ENCODE data around the gene KCTD17. TPM values are rescaled to one million over a fixed set of nuclear protein-coding genes. Genes with fewer than 3 reads are reported as not detected.

KCTD17 gene
- total RNA-seq, 1 donor, result 25.0 TPM

- no peak overlapping the region for H3K27ac ChIP-seq (ENCODE audit: low read depth, low read length)
- no peak overlapping the region for H3K4me3 ChIP-seq (ENCODE audit: insufficient read depth, low read length)
- H4K20me1 ChIP-seq (ENCODE audit: insufficient read depth, low read length), result no peaks in the 10 kb centered on the region
- H3K79me2 ChIP-seq (ENCODE audit: insufficient read depth, low read length), result no peaks in the 10 kb centered on the region
- H2AFZ ChIP-seq (ENCODE audit: low read length), result no peak overlapping the region
- TF ChIP-seq, protein P1, sequence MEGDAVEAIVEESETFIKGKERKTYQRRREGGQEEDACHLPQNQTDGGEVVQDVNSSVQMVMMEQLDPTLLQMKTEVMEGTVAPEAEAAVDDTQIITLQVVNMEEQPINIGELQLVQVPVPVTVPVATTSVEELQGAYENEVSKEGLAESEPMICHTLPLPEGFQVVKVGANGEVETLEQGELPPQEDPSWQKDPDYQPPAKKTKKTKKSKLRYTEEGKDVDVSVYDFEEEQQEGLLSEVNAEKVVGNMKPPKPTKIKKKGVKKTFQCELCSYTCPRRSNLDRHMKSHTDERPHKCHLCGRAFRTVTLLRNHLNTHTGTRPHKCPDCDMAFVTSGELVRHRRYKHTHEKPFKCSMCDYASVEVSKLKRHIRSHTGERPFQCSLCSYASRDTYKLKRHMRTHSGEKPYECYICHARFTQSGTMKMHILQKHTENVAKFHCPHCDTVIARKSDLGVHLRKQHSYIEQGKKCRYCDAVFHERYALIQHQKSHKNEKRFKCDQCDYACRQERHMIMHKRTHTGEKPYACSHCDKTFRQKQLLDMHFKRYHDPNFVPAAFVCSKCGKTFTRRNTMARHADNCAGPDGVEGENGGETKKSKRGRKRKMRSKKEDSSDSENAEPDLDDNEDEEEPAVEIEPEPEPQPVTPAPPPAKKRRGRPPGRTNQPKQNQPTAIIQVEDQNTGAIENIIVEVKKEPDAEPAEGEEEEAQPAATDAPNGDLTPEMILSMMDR (IDR thresholded peaks at IDR 0.05; ENCODE audit: extremely low read depth, low read depth, low read length), result no peak
- no peaks in the 10 kb centered on the region for H3K36me3 ChIP-seq (ENCODE audit: insufficient read depth, low read length)
- no peak overlapping the region for H3K4me2 ChIP-seq (ENCODE audit: insufficient read depth, low read length)
- peaks cover 23% of the 10 kb centered on the region for H3K27me3 ChIP-seq (ENCODE audit: insufficient read depth, low read length)
- no peak for DNase-seq (ENCODE audit: insufficient read length, low spot score, missing footprints)
- no peaks in the 10 kb centered on the region for H3K9me3 ChIP-seq (ENCODE audit: low read depth, low read length)
- no peaks in the 10 kb centered on the region for H3K4me1 ChIP-seq (ENCODE audit: insufficient read depth, low read length)
Measured at GRCh38 chr22:37079158-37079557, 27.6 kb downstream of the KCTD17 start.

DNA sequence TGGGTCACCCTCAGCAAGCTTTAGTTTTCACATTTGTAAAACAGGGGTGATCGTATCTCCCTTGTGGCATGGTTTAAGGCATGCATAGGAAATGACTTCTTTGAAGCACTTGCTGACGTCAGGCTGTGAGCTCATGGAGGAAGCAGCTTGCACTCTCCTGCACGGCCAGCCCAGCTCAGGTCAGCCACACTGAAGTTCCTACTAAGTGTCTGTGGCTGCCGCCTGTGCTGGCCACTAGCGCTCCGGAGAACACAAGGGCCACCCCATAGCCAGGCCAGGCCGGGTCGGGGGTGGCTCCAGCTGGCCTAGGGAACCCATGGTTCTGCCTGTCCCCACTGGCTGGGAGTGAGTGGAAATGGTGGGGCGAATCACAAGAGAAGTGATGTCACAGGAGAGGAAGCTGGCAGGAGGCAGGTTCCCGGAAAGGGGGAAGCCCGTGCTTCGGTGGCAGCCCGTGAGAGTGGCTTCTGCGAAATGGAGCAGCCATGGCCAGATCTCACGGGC lies 28.2 kb downstream of the KCTD17 start:
- no peak for DNase-seq (ENCODE audit: insufficient read length, low spot score, missing footprints)
- peaks cover 23% of the 10 kb centered on the region for H3K27me3 ChIP-seq (ENCODE audit: insufficient read depth, low read length)

DNA sequence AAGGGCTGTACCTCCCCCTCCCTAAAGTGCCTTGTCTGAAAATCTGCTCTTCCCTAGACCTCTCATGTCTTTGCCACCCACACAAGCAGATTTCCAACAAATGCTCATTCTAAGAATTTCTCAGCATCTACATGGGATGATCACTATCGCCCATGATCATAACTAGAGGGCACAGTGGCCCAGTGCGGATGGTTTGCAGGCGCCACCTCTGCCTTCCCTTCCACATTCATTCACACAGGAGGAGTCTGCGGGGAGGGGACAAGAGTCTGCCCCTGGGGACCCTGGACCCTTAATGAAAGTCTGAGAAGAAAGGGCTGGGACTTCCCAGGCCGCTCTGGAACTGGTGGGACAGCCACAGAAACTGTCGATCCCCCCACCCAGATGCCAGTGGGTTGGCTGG lies 28.9 kb downstream of the KCTD17 start:
- Histone ChIP-seq H3K9me3 (ENCODE audit: low read depth, low read length) (no peaks in the 10 kb centered on the region), H4K20me1 (ENCODE audit: insufficient read depth, low read length) (no peaks in the 10 kb centered on the region), H3K36me3 (ENCODE audit: insufficient read depth, low read length) (no peaks in the 10 kb centered on the region), H3K4me1 (ENCODE audit: insufficient read depth, low read length) (no peaks in the 10 kb centered on the region), H3K27me3 (ENCODE audit: insufficient read depth, low read length) (peaks cover 22% of the 10 kb centered on the region), H2AFZ (ENCODE audit: low read length) (no peak overlapping the region), H3K4me3 (ENCODE audit: insufficient read depth, low read length) (no peak overlapping the region), H3K27ac (ENCODE audit: low read depth, low read length) (no peak overlapping the region), H3K4me2 (ENCODE audit: insufficient read depth, low read length) (no peak overlapping the region), H3K79me2 (ENCODE audit: insufficient read depth, low read length) (no peaks in the 10 kb centered on the region)
- DNase-seq (ENCODE audit: insufficient read length, low spot score, missing footprints), result no peak
- TF ChIP-seq, protein P1 (IDR thresholded peaks at IDR 0.05; ENCODE audit: extremely low read depth, low read depth, low read length), result no peak

More for the DNA sequence above, 28.2 kb downstream of the KCTD17 start:
- Histone ChIP-seq H3K9me3 (ENCODE audit: low read depth, low read length) (no peaks in the 10 kb centered on the region), H3K4me1 (ENCODE audit: insufficient read depth, low read length) (no peaks in the 10 kb centered on the region), H2AFZ (ENCODE audit: low read length) (no peak overlapping the region), H3K4me3 (ENCODE audit: insufficient read depth, low read length) (no peak overlapping the region), H3K27ac (ENCODE audit: low read depth, low read length) (no peak overlapping the region), H3K4me2 (ENCODE audit: insufficient read depth, low read length) (no peak overlapping the region), H4K20me1 (ENCODE audit: insufficient read depth, low read length) (no peaks in the 10 kb centered on the region), H3K79me2 (ENCODE audit: insufficient read depth, low read length) (no peaks in the 10 kb centered on the region), H3K36me3 (ENCODE audit: insufficient read depth, low read length) (no peaks in the 10 kb centered on the region)
- TF ChIP-seq, protein P1 (IDR thresholded peaks at IDR 0.05; ENCODE audit: extremely low read depth, low read depth, low read length), result no peak

GRCh38 chr22:37080838-37081237 lies 29.3 kb downstream of the KCTD17 start:
- Histone ChIP-seq H3K4me1 (ENCODE audit: insufficient read depth, low read length) (no peaks in the 10 kb centered on the region), H3K4me3 (ENCODE audit: insufficient read depth, low read length) (no peak overlapping the region), H3K9me3 (ENCODE audit: low read depth, low read length) (no peaks in the 10 kb centered on the region), H3K27me3 (ENCODE audit: insufficient read depth, low read length) (peaks cover 20% of the 10 kb centered on the region), H2AFZ (ENCODE audit: low read length) (no peak overlapping the region), H3K36me3 (ENCODE audit: insufficient read depth, low read length) (no peaks in the 10 kb centered on the region), H3K27ac (ENCODE audit: low read depth, low read length) (no peak overlapping the region), H4K20me1 (ENCODE audit: insufficient read depth, low read length) (no peaks in the 10 kb centered on the region), H3K79me2 (ENCODE audit: insufficient read depth, low read length) (no peaks in the 10 kb centered on the region), H3K4me2 (ENCODE audit: insufficient read depth, low read length) (no peak overlapping the region)
- no peak for DNase-seq (ENCODE audit: insufficient read length, low spot score, missing footprints)
- TF ChIP-seq, protein P1 (IDR thresholded peaks at IDR 0.05; ENCODE audit: extremely low read depth, low read depth, low read length), result no peak

All from osteoblast (primary cell).